Measurements from ENCODE around the gene LARGE1. TPM values are rescaled to one million over a fixed set of nuclear protein-coding genes. Genes with fewer than 3 reads are reported as not detected.

The LARGE1 gene
- total RNA-seq, 1 donor from 2014 or later, result 0.89 TPM

GRCh38 chr22:33261699-33262098 lies 658.6 kb downstream of the LARGE1 start:
- Mint-ChIP-seq H3K4me1 (ENCODE audit: low read depth) (no peaks in the 10 kb centered on the region), H3K27me3 (ENCODE audit: low read depth) (no peaks in the 10 kb centered on the region), H3K36me3 (ENCODE audit: low read depth) (no peaks in the 10 kb centered on the region), H3K4me3 (ENCODE audit: low read depth) (no peak overlapping the region), H3K27ac (no peak overlapping the region), H3K9me3 (peaks cover 4% of the 10 kb centered on the region)
- DNase-seq (ENCODE audit: low spot score), result no peak
- intact Hi-C loops (cut with micrococcal nuclease), result no loop called here

GRCh38 chr22:33260498-33260897 lies 659.8 kb downstream of the LARGE1 start:
- Mint-ChIP-seq H3K27ac (no peak overlapping the region), H3K4me1 (ENCODE audit: low read depth) (no peaks in the 10 kb centered on the region)
- intact Hi-C loops (cut with micrococcal nuclease), result no loop called here

DNA sequence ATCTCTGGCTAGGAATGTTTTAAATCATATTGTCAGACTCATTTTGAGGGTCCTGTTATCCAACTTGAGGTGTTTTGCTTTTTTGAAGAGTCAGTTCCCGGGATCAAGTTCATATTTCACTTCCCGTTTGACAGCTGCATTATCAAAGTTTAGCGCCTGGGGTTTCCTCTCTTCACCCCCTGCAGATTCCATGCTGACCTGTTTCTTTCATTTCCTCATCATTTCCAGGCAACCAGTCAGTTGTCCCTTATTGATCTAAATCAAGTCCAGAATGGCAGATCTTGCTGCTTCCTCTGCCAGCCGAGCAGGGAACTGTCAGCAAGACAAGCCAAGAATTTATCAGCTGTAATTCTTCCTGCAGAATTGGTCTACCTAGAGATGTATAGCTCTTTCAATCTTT lies 664.5 kb downstream of the LARGE1 start:
- no peaks in the 10 kb centered on the region for H3K27me3 Mint-ChIP-seq (ENCODE audit: low read depth)
- no peak for DNase-seq (ENCODE audit: low spot score)
- no peak overlapping the region for H3K4me3 Mint-ChIP-seq (ENCODE audit: low read depth)
- H3K27ac Mint-ChIP-seq, result no peak overlapping the region
- H3K9me3 Mint-ChIP-seq, result peaks cover 4% of the 10 kb centered on the region
- no peaks in the 10 kb centered on the region for H3K36me3 Mint-ChIP-seq (ENCODE audit: low read depth)
- H3K4me1 Mint-ChIP-seq (ENCODE audit: low read depth), result no peaks in the 10 kb centered on the region
- intact Hi-C loops (cut with micrococcal nuclease), result no loop called here

More at GRCh38 chr22:33260498-33260897, 659.8 kb downstream of the LARGE1 start:
- H3K4me3 Mint-ChIP-seq (ENCODE audit: low read depth), result no peak overlapping the region
- H3K9me3 Mint-ChIP-seq, result peaks cover 4% of the 10 kb centered on the region
- H3K27me3 Mint-ChIP-seq (ENCODE audit: low read depth), result no peaks in the 10 kb centered on the region
- no peaks in the 10 kb centered on the region for H3K36me3 Mint-ChIP-seq (ENCODE audit: low read depth)
- DNase-seq (ENCODE audit: low spot score), result no peak

DNA sequence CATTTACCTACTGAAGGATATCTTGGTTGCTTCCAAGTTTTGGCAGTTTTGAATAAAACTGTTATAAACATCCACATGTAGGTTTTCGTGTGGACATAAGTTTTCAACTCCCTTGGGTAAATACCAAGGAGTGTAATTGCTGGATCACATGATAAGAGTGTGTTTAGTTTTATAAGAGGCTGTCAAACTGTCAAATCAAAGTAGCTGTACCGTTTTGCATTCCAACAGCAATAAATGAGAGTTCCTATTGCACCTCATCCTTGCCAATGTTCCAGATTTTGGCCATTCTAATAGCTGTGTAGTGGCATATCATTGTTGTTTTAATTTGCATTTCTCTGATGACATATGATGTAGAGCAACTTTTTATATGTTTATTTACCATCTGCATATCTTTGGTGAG lies 671.3 kb downstream of the LARGE1 start:
- intact Hi-C loops (cut with micrococcal nuclease), result no loop called here
- Mint-ChIP-seq H3K36me3 (ENCODE audit: low read depth) (no peaks in the 10 kb centered on the region), H3K27ac (no peak overlapping the region), H3K4me3 (ENCODE audit: low read depth) (no peak overlapping the region), H3K4me1 (ENCODE audit: low read depth) (no peaks in the 10 kb centered on the region), H3K27me3 (ENCODE audit: low read depth) (no peaks in the 10 kb centered on the region), H3K9me3 (no peaks in the 10 kb centered on the region)
- no peak for DNase-seq (ENCODE audit: low spot score)

GRCh38 chr22:33247758-33248157 lies 672.5 kb downstream of the LARGE1 start:
- Mint-ChIP-seq H3K9me3 (peaks cover 2% of the 10 kb centered on the region), H3K4me1 (ENCODE audit: low read depth) (no peaks in the 10 kb centered on the region), H3K36me3 (ENCODE audit: low read depth) (no peaks in the 10 kb centered on the region), H3K27me3 (ENCODE audit: low read depth) (no peaks in the 10 kb centered on the region), H3K27ac (no peak overlapping the region), H3K4me3 (ENCODE audit: low read depth) (no peak overlapping the region)
- intact Hi-C loops (cut with micrococcal nuclease), result no loop called here
- DNase-seq (ENCODE audit: low spot score), result no peak

- Mint-ChIP-seq H3K4me3 (ENCODE audit: low read depth) (no peak overlapping the region), H3K36me3 (ENCODE audit: low read depth) (no peaks in the 10 kb centered on the region), H3K27me3 (ENCODE audit: low read depth) (no peaks in the 10 kb centered on the region), H3K27ac (no peak overlapping the region), H3K4me1 (ENCODE audit: low read depth) (no peaks in the 10 kb centered on the region), H3K9me3 (peaks cover 3% of the 10 kb centered on the region)
- no peak for DNase-seq (ENCODE audit: low spot score)
- intact Hi-C loops (cut with micrococcal nuclease), result no loop called here
Observed at GRCh38 chr22:33242078-33242477, 678.2 kb downstream of the LARGE1 start.

GRCh38 chr22:33240888-33241475 lies 679.3 kb downstream of the LARGE1 start:
- intact Hi-C loops (cut with micrococcal nuclease), result no loop called here
- H3K4me3 Mint-ChIP-seq (ENCODE audit: low read depth), result no peak overlapping the region

DNA sequence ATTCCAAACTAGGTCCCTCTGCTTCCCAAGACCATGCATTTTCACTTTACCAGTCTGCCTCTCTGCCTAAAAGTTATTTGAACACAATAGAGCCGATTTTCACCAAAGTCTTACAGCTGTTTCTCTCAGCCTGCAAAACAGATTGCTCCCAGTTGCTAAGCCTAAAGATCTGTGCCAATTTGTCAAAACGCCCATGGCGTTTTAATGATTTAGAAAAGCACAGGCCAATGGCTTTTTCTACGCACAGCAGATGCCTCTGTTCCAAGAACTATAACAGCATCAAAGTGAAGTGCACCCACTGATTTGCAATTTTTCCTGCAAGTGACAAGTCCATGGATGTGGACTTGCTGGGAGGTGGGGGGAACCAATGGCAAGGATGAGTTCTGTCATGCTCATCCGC lies 688.2 kb downstream of the LARGE1 start:
- Mint-ChIP-seq H3K9me3 (peaks cover 46% of the 10 kb centered on the region), H3K36me3 (ENCODE audit: low read depth) (no peaks in the 10 kb centered on the region), H3K4me1 (ENCODE audit: low read depth) (no peaks in the 10 kb centered on the region), H3K4me3 (ENCODE audit: low read depth) (no peak overlapping the region), H3K27me3 (ENCODE audit: low read depth) (no peaks in the 10 kb centered on the region), H3K27ac (no peak overlapping the region)
- intact Hi-C loops (cut with micrococcal nuclease), result no loop called here
- no peak for DNase-seq (ENCODE audit: low spot score)

More at GRCh38 chr22:33240888-33241475, 679.3 kb downstream of the LARGE1 start:
- no peaks in the 10 kb centered on the region for H3K4me1 Mint-ChIP-seq (ENCODE audit: low read depth)
- H3K9me3 Mint-ChIP-seq, result peaks cover 3% of the 10 kb centered on the region
- H3K27ac Mint-ChIP-seq, result no peak overlapping the region
- no peaks in the 10 kb centered on the region for H3K27me3 Mint-ChIP-seq (ENCODE audit: low read depth)
- H3K36me3 Mint-ChIP-seq (ENCODE audit: low read depth), result no peaks in the 10 kb centered on the region
- no peak for DNase-seq (ENCODE audit: low spot score)

- peaks cover 46% of the 10 kb centered on the region for H3K9me3 Mint-ChIP-seq
- intact Hi-C loops (cut with micrococcal nuclease), result no loop called here
- no peak overlapping the region for H3K27ac Mint-ChIP-seq
- no peaks in the 10 kb centered on the region for H3K4me1 Mint-ChIP-seq (ENCODE audit: low read depth)
- no peaks in the 10 kb centered on the region for H3K27me3 Mint-ChIP-seq (ENCODE audit: low read depth)
- H3K4me3 Mint-ChIP-seq (ENCODE audit: low read depth), result no peak overlapping the region
- no peaks in the 10 kb centered on the region for H3K36me3 Mint-ChIP-seq (ENCODE audit: low read depth)
- no peak for DNase-seq (ENCODE audit: low spot score)
Observed at GRCh38 chr22:33227791-33228190, 692.5 kb downstream of the LARGE1 start.

GRCh38 chr22:33224841-33225240 lies 695.4 kb downstream of the LARGE1 start:
- H3K4me1 Mint-ChIP-seq (ENCODE audit: low read depth), result no peaks in the 10 kb centered on the region
- H3K27me3 Mint-ChIP-seq (ENCODE audit: low read depth), result no peaks in the 10 kb centered on the region
- H3K27ac Mint-ChIP-seq, result no peak overlapping the region
- peaks cover 29% of the 10 kb centered on the region for H3K9me3 Mint-ChIP-seq
- H3K4me3 Mint-ChIP-seq (ENCODE audit: low read depth), result no peak overlapping the region
- H3K36me3 Mint-ChIP-seq (ENCODE audit: low read depth), result no peaks in the 10 kb centered on the region
- no peak for DNase-seq (ENCODE audit: low spot score)
- intact Hi-C loops (cut with micrococcal nuclease), result no loop called here
